Kidney tubule cell (primary cell): ENCODE data around the gene SLC37A2.

Source experiments
- DNase-seq: peaks from one replicate; pipeline ENCODE4 v3.0.0-alpha.2; 2018; ENCODE audit warnings: low spot score

The SLC37A2 gene

DNA sequence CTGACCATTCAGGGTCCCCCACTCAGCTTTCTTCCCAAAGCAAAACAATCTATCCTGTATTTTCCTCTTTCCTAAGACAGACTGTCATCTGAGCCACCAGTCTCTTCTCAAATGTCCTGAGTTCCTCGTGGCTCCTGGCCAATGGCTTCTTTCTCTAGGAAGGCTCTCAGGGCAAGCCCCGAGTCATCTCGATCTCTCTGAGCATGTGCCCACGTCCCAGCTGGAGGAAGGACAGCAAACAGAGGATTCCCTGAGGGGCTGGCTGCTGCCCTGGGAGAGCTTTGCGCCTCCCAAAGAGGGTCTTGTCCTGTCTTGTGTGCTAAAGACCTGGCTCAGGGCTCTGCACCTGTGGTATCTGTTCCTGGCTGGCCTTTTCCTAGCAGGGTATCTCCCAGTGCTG lies 8.3 kb downstream of the SLC37A2 start:
- peak; percentile 23 for DNase-seq

DNA sequence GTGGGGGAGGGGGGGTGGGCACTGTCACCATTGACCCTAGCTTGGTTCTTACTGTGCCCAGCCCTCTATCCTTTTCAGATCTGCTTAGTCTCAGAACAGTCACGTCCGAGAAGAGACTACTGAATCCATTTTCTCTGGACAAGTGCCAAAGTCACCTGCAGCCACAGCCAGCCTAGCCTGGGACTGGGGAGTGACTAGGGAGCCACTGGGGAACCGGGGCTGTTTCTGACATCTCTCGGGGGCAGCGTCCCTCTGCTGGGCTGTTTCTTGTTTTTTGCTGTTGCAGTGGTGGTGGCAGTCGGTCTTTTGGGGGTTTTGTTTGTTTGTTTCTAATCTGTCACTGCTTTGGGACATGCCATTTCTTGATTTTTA lies 8.7 kb downstream of the SLC37A2 start:
- DNase-seq: no peak

DNA sequence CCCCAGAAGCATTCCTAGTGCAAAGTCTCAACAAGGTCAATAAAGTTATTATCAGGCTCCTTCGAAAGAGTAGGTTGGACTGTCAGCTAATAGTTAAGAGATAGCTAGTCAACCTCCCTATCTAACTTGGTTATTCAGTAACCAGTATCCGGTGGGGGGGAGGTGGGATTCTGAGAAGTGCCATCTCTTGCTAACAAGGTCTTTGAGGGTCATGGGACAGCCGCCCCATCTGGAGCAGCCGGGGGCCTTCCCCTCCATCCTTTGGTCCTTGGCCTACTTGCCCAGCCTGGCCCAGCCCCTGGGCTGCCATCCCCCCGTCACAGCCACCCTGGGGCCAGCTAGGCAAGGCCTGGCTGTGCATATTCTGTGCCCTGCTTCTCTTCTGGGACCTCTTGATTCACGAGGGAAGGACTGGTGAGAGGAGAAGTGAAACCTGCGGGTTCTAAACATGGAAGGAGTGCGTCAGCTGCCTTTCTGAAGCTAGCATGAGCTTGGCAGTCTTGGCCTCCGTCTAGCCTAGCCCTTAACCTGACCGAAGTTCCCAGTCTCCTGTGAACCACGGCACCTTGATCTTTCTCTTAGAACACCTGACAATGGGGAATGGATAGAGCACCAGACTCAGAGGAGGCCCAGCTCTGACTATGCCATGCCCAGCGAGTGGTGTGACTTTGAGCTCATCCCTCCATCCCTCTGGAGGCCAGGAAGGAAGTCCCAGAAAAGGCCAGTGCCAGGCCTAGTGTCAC lies 9.3 kb downstream of the SLC37A2 start:
- no peak for DNase-seq

DNA sequence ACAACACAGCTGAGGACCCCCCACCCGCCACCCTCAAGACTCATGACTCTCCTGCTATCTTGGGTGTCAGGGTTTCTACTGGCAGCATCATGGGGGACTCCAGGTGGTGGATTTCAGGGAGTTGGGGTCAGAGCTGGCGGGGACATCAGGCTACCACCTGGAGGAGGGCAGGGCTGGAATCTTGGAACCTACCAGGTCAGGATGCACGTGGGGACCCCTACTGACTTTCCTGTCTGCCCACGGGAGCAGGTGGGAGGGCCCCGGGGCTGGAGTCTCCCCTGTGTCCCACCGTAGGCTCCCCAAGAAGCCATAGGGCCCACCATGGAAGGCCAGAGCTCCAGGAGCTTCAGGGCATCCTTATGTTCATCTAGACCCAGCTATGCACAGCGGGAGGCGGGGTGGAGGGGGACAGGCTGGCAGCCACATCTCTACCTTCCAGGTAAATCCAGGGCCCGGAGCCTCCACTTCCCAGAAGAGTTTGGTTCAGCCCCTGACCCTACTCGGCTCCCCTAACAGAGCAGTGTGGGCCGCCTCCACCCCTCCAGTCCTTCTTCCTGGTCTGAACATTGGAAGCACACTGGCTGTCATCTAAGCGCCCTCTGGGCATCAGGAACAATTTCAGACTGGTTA lies 10.0 kb downstream of the SLC37A2 start:
- DNase-seq: no peak

DNA sequence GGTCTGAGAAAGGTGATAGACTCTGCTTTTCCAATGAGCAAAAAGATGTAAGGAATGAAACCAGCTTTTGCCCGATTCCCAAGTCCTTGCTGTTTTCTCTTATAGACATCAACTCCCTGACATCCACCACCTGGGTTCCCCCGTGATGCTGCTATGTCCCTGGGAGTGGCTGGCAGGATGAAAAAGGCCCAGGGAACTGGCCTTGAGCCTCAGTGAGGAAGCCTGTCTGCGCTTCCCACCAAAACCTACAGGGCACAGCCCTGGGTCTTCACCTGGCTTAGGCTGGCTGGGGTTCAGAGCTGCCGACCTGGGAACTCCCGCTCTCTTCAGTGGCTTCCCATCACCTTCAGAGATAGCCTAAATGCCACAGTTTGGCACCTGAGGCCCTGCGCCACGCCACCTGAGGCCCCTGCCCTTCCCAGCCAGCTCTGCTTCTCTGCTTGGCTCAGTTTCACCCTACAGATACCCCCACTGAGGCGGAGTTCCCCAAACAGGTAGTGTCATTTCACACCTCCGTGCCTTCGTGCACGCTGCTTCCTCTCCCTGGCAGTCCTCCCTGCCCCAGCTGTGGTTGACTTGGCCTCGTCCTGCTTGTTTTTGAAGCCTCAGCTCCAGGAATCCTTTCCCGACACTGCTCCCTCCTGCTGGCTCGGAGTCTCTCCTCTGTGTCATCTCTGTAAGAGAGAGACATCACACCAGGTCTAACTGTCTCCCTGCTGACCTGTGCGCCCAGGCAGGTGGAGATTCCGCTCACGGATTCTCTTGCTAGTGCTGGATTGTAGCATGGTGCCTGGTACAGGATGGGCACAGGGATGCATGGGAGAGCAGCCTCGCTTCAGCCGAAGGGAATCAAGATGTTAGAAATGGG lies 10.7 kb downstream of the SLC37A2 start:
- no peak for DNase-seq

DNA sequence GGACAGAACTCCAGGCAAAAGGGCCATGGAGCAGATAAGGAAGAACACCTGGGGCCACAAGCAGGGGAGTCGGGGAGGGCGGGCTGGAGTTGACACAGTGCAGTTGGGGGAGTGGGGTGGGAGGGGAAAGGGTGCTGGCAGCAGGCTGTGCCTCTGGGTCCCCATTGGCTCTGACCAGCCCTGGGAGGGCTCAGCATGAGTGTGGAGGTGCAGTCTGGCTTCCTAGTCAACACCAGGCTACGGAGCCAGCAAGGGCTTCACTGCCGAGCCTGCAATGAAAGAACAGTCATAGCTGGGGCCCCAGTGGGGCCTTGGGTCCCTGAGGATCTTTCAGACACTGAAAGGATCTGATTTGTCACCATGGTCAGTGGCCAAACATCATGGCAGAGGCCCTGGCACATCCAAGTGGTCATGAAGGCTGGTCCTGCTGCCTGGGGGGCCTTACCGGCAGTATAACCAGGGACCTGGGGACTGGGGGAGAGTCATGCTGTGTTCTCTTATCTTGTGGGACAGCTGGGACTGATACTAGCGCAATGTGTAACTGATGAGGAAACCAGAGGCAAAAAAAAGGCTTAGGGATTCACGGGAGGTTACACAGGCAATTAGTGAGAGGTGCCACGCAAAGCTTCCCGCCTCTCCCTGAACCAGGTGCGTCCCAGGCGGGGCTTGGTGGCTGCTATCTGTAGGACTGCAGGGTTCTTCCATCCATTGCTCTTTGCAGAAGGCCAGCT lies 11.6 kb downstream of the SLC37A2 start:
- DNase-seq: no peak

DNA sequence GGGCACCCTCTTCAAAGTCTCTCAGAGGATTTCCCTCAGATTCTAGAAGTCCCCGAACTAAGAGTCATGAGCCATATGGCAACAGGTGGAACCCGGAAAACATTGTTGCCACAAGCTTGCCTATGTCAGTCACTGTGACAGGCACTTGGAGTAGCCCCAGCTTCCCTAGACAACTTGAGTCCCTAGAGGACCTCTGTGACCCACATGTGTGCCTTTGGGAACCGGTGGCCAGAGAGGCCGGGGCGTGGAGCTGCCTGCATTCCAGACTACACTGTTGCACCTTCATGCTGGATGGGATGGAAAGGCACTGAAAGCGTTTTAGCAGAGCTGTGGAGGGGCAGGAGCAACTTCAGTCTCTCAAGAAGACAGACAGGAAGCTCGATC lies 12.1 kb downstream of the SLC37A2 start:
- DNase-seq: no peak

DNA sequence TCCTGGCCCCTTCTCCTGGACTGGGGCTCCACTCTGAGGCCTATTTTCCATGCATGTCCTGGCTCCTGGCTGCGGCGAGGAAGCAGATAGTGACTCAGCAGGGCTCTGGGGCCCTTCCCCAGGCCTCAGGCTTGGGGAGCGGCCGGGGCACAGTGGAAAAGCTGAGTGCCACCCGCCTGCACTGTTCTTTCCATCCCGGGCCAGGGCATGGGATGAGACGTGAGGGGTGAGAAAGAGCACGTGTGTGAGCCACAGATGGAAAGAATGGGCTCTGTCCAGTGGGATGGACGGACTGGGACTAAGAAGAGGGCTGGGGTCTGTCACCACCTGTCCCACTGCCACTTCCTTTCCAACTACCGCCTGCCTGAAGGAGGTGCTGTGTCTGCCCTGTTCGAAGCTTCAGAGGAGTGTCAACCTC lies 12.8 kb downstream of the SLC37A2 start:
- DNase-seq: no peak

DNA sequence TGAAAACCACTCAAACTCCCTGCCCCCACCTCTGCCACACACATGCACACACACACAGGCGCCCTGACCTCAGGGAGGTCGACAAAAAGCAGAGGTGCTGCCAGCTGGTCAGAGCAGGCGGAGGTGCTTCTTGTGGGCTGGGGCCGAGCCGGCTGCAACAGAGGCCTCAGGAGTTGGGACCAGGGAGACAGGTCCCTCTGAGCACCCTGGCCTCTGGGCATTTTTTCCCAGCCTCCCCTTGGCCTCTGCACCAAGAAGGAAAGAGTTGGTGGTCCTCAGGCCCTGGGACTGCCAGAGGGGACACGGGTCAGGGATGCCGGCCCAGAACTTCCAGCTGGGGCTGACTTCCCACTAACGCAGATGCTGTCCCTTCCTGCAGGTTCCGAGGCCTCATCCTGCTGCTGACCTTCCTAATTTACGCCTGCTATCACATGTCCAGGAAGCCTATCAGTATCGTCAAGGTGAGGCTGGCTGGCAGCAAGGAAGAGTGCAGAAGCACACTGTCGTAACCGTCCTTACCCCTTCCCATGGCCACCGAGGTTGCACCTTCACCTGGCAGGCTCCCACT lies 13.4 kb downstream of the SLC37A2 start:
- DNase-seq: no peak

DNA sequence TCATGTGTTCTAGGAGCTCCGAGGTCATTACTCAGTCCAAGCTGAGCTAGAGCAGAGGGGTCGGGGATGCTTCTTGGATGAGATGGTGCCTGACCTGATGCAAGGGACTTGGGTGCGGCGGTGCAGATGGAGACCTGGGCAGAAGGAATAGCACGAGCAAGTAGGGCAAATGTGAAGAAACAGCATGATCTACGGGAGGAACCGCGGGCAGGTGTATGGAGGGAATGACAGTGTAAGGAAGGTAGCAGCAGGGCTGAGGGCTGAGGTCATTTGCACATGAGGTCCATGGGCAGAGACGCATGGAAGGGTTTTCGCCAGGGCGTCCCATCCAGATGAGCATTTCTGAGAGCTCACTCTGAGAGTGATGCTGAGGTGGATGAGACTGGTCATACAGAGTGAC lies 14.9 kb downstream of the SLC37A2 start:
- no peak for DNase-seq

DNA sequence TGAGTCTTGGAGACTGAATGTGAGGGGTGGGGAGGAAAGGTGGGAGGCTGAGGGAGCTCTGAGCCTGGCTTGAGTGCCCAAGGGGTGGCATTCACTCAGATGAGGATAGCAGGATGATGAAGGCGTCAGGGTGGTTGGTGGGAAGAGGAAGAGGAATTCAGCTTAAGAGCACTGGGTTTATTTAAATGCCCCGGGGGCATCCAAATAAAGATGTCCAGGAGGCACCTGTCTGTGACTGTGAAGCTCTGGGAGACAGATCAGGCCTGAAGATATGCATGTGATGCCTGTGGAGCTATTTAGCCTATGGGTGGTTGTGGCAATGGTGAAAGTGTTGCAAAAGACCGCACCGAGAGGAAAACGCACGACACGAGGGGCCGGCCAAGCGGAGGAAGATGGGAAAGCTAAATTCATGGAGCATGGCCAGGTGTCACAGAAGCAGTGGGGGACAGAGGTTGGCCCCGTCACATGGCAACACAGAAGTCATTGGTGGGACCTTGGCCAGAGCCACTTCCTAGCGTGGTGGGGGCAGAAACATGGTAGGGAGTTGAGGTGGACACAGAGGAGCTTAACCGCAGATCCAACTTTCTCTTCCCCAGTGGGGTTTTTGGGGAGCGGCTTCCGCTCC lies 15.5 kb downstream of the SLC37A2 start:
- no peak for DNase-seq

DNA sequence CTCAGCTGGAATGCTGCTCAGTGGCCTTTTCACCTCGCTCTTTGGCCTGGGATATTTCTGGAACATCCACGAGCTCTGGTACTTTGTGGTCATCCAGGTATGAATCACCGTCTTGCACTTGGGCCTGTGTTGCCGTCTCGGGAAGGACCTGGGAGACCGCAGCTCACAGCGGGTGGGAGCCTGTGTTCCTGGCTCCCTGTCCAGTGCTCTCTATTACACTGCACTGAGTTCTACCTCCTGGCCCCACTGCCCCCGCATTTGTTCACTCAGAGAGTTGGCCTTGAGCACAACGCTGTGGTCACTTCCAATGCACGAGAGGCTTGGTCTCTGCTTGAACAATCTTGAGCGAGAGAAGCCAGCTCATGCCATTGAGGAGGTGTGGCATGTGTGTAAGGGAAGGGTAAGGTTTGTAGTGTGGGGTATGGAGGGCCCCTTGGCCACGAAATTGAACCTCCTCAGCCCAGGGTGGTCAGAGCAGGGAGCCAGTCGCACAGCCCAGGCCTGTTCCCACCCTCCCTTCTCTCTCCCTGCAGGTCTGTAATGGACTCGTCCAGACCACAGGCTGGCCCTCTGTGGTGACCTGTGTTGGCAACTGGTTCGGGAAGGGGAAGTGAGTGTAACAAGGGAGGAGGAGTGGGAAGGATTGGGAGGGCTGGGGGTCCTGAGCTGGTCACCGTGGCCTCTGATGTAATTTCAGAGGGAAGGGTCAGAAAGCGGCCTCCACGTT lies 16.2 kb downstream of the SLC37A2 start:
- no peak for DNase-seq

DNA sequence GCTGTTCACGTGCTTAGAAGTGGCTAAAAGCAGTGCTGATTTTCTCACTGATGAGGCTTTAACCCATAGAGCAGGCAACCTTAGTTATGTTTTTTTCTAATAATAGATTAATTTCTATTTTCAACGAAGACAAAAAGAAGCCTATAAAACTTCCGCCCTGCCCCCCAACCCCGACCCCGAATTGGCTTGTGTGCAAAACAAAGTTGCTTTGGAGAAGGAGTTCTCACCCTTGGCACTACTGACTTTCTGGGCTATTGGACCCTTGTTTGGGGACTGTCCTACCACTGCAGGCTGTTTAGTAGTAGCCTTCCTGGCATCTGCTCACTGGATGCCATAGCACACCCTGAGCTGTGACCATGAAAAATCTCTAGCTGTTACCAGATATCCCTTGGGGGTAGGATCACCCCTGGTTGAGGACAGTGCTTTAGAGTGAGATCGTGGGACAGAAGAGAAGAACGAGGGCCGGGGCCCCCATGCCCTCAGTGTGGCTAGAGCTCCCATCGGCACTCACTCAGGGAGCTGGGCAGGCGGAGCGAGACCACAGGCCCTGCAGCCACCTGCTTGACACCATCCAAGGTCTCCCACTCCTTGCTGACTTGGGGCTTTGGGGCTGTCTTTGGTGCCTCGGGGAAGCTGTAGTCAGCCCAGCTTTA lies 16.9 kb downstream of the SLC37A2 start:
- DNase-seq: no peak

DNA sequence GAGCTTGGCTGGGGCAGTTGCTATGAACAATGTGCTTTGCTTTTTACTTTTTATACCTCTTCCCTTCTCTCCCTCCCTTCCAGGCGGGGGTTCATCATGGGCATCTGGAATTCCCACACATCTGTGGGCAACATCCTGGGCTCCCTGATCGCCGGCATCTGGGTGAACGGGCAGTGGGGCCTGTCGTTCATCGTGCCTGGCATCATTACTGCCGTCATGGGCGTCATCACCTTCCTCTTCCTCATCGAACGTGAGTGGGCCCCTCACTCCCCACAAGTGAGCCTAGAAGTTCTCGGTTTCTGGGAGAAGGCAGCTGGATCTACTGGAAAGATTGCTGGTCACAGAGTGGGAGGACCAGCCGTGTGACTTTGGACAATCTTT lies 17.4 kb downstream of the SLC37A2 start:
- no peak for DNase-seq

DNA sequence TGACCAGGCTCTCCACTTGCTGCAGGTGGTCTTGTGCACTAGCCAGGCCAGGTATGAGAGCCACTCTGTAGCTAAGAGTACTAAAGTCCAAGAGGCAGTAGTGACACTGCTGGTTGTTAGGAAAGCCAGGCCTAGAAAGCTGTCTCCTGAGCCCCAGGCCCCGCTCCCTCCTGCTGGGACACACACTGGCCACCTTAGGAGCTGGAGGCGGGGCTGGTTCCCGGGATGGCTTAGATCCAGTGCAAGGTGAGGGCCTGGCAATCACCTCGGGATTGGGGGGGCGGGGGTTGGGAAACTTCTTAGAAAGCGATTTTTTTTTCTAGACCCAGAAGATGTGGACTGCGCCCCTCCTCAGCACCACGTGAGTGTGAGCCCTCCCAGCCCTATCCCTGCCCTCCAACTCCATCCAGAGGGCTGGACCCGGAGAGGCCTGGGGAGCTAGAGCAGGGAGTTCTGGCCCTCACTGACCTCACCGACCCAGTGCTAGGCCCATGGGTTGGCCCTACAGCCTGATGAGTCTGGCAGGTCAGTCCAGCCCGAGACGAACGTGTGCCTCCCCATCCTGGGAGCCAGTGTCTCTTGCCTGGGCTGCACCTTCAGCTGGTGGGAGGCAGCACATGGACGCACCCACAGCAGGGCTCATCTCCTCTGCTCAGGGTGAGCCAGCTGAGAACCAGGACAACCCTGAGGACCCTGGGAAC lies 18.1 kb downstream of the SLC37A2 start:
- no peak for DNase-seq

DNA sequence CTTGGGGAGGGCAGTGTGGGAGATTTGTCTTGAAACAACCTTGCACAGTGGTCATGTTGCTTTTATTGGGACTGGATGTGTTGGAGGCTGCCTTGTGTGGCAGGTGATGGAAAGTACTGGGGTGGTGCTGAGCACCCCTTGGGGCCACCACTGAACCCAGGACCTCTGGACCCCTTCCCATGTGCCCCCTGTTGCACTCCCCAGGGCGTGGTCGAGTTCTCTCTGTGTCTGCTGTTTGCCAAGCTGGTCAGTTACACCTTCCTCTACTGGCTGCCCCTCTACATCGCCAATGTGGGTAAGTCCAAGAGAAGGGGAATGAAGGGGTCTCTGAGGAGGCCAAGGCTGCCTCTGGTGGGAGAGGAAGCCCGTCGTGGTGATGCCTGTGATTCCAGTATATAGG lies 18.9 kb downstream of the SLC37A2 start:
- no peak for DNase-seq

DNA sequence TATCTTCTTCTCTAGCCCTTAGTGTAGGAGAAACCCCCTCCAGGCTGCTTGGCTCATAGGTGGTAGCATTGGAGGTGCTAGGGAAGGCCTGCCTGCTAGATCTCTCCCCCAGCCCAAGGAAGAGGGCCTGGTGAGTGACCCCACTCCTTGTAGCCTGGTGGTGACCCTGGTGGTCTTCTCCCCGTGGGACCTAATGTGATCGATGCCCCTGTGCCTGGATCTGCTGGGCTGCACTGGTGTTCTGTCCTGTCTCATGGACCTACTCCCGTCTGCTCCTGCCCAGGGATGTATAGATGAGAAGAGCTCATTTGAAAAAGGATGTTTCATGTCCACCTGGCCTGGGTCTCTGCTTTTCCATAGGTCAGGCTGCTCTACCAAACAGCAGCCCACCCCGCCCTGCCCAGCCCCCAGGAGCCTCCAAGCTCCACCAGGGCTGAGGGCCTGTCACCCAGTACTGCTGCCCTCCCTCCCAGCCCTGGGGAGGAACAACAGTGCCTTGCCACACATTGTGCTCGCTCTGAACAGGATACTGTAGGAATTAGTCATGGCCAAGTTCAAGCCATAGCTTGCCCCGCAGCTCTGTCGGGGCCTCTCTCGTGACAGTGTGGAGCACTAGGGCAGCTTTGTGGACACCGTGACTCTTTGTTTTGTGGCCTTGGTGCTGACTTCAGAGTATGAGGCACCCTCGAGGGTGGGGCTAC lies 19.7 kb downstream of the SLC37A2 start:
- DNase-seq: peak; percentile 69

DNA sequence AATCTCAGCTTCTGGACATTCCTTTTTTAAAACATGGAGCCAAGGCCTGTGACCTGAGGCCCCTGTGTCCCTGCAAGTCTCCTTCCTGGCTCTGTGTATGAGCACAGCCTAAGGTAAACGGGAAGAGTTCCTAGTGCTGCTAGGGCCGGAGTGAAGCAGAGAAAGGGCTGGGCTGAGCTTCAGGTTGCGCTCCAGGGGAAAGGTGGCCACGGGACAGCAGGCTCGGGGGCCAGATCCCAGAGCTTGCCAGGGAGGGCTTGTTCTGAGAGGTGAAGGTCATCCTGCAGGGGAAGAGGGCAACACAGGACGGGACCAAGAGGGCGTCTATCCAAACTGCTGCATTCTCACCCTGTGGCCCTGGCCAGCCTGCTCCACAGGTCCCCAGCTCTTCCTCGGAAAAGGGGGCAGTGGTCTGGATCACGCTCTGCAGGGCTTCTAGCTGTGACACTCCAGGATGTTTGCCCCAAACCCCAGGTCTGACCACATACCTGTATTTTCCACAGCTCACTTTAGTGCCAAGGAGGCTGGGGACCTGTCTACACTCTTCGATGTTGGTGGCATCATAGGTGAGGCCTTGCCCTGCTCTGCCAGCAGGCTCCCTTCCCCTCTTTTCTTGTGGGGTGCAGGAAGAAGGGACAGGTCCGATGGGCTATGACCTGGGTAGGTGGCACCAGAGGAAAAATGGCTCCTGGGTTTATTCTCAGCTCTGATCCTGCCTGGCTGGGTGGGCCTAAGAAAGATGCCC lies 20.4 kb downstream of the SLC37A2 start:
- no peak for DNase-seq

DNA sequence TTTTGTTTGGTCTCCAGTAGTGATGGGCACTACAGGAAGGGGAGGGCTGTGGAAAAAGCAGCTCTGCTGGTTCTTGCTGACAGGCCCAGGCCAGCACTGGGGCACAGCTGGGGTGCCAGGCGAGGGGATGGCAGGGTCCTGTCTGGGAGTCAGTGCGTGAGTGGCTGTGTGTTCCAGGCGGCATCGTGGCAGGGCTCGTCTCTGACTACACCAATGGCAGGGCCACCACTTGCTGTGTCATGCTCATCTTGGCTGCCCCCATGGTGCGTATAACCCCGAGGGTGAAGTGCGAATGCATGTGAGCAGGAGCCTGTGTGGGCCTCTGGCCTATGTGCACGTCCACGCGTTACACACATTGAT lies 20.9 kb downstream of the SLC37A2 start:
- DNase-seq: no peak
